GM12801 (cell line): ENCODE results near the gene GTPBP10.

ENCODE experiments used
- CTCF ChIP-seq: IDR thresholded peaks from one replicate; pipeline ENCODE4 v1.5.1; 2011; ENCODE audit warnings: control low read depth; ENCODE audit not compliant: insufficient read length; ENCODE audit errors: extremely low read depth

GTPBP10 gene

GRCh38 chr7:90403174-90404113 lies 56.9 kb downstream of the GTPBP10 start, which contains the start of gene CLDN12:
Gene CLDN12 (plus strand): TSS chr7:90403461. CDS start chr7:90412677, 9,216 bp downstream.
- TF ChIP-seq CTCF = no peak

GRCh38 chr7:90404777-90405176 lies 58.3 kb downstream of the GTPBP10 start:
- no peak for TF ChIP-seq CTCF

GRCh38 chr7:90407484-90407821 lies 60.9 kb downstream of the GTPBP10 start:
- no peak for TF ChIP-seq CTCF

- no peak for TF ChIP-seq CTCF
Observed at GRCh38 chr7:90408142-90408541, 61.6 kb downstream of the GTPBP10 start.

- no peak for TF ChIP-seq CTCF
Observed at GRCh38 chr7:90409667-90410066, 63.2 kb downstream of the GTPBP10 start.

- TF ChIP-seq CTCF = no peak
Observed at GRCh38 chr7:90411510-90411909, 65.0 kb downstream of the GTPBP10 start.

GRCh38 chr7:90412458-90413184 lies 66.1 kb downstream of the GTPBP10 start:
- no peak for TF ChIP-seq CTCF
